ENCODE data around the gene PLA2G15.

Gene PLA2G15

DNA sequence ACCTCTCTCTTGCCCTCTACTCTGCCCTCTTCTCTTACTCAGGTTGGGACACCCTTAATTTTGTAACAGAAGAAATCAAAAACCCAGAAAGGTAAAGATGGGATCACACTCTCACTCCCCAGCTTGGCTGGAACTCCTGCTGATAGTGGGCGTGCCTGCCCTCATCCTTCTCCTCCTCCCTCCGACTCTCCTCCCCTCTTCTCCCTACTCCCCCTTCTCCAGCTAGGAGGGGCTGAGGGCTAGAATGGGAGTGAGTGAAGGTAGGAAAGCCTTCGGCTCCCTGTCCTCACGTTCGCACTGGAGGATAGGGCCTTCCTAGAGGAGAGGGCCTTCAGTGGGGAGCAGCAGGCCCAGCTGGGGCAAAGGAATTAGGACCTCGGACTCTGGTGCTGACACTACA is 45.3 kb downstream of the PLA2G15 start:
- peak overlapping the region; percentile 74 to 80 for H3K27ac ChIP-seq
- peaks cover 31 to 47% (median 36%) of the 10 kb centered on the region in 3 donors for H3K36me3 ChIP-seq
- intact Hi-C loops (cut with DNase I; ENCODE audit: low total_unique reads): no loop called here
- no peak for DNase-seq
- H3K4me1 ChIP-seq: peaks cover 0 to 49% (median 17%) of the 10 kb centered on the region in 4 donors
- no peak overlapping the region for H3K4me3 ChIP-seq
- no peaks in the 10 kb centered on the region for H3K9me3 ChIP-seq
- TF ChIP-seq CTCF (IDR thresholded peaks at IDR 0.05): no peak
- no peaks in the 10 kb centered on the region for H3K27me3 ChIP-seq

DNA sequence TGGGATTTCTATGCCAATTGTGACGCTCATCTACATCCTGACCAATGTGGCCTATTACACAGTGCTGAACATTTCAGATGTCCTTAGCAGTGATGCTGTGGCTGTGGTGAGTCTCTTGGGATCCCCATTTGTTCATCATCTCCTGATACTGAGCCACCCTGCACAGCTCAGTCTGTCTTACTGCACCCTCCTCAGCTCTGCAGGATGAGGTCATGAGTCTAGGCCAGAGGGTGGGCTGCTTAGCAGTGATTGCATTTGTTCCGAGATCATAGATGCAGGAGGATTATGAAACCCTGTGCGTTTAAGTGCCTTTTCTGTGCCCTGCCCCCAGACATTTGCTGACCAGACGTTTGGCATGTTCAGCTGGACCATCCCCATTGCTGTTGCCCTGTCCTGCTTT is 46.1 kb downstream of the PLA2G15 start:
- Histone ChIP-seq H3K9me3 (no peaks in the 10 kb centered on the region), H3K4me3 (no peak overlapping the region), H3K27ac (peak overlapping the region in 1 of 2 donors; percentile 80), H3K4me1 (peaks cover 0 to 45% (median 17%) of the 10 kb centered on the region in 4 donors), H3K27me3 (no peaks in the 10 kb centered on the region), H3K36me3 (peaks cover 39 to 55% (median 44%) of the 10 kb centered on the region in 3 donors)
- intact Hi-C loops (cut with DNase I; ENCODE audit: low total_unique reads): no loop called here
- no peak for TF ChIP-seq CTCF (IDR thresholded peaks at IDR 0.05)
- DNase-seq: no peak

- DNase-seq: no peak
- Histone ChIP-seq H3K9me3 (no peaks in the 10 kb centered on the region), H3K4me3 (no peak overlapping the region), H3K36me3 (peaks cover 51 to 67% (median 56%) of the 10 kb centered on the region in 3 donors), H3K27ac (no peak overlapping the region), H3K4me1 (peaks cover 0 to 33% (median 14%) of the 10 kb centered on the region in 4 donors), H3K27me3 (no peaks in the 10 kb centered on the region)
- TF ChIP-seq CTCF (IDR thresholded peaks at IDR 0.05): no peak
- intact Hi-C loops (cut with DNase I; ENCODE audit: low total_unique reads): no loop called here
Measured at GRCh38 chr16:68292425-68292824, 47.3 kb downstream of the PLA2G15 start.

DNA sequence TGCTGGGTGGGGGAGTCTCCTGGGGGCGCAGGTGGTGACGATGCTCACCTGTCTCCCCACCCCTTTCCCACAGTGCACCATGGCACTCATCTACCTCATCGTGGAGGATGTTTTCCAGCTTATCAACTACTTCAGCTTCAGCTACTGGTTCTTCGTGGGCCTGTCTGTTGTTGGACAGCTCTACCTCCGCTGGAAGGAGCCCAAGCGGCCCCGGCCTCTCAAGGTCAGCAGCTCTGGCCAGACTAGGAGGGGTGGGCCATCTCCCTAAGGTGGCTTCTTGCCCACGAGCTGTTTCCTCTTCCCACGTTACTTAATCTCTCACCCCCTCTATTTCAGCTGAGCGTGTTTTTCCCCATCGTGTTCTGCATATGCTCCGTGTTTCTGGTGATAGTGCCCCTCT is 51.1 kb downstream of the PLA2G15 start:
- no peak for DNase-seq
- intact Hi-C loops (cut with DNase I; ENCODE audit: low total_unique reads): no loop called here
- no peaks in the 10 kb centered on the region for H3K9me3 ChIP-seq
- H3K4me1 ChIP-seq: peaks cover 0 to 13% (median 4%) of the 10 kb centered on the region in 4 donors
- H3K4me3 ChIP-seq: no peak overlapping the region
- TF ChIP-seq CTCF (IDR thresholded peaks at IDR 0.05): no peak
- H3K36me3 ChIP-seq: peaks cover 74 to 93% (median 78%) of the 10 kb centered on the region in 3 donors
- H3K27me3 ChIP-seq: no peaks in the 10 kb centered on the region
- H3K27ac ChIP-seq: no peak overlapping the region

GRCh38 chr16:68296693-68297092 is 51.5 kb downstream of the PLA2G15 start:
- Histone ChIP-seq H3K9me3 (no peaks in the 10 kb centered on the region), H3K27ac (no peak overlapping the region), H3K27me3 (no peaks in the 10 kb centered on the region), H3K36me3 (peaks cover 77 to 93% (median 78%) of the 10 kb centered on the region in 3 donors), H3K4me1 (peaks cover 0 to 13% (median 4%) of the 10 kb centered on the region in 4 donors), H3K4me3 (no peak overlapping the region)
- TF ChIP-seq CTCF (IDR thresholded peaks at IDR 0.05): no peak
- intact Hi-C loops (cut with DNase I; ENCODE audit: low total_unique reads): no loop called here
- no peak for DNase-seq

- H3K4me1 ChIP-seq: peaks cover 0 to 13% (median 4%) of the 10 kb centered on the region in 4 donors
- peaks cover 80 to 93% (median 84%) of the 10 kb centered on the region in 3 donors for H3K36me3 ChIP-seq
- TF ChIP-seq CTCF (IDR thresholded peaks at IDR 0.05): no peak
- no peaks in the 10 kb centered on the region for H3K9me3 ChIP-seq
- no peaks in the 10 kb centered on the region for H3K27me3 ChIP-seq
- no peak for DNase-seq
- H3K27ac ChIP-seq: peak overlapping the region; percentile 20 to 39
- intact Hi-C loops (cut with DNase I; ENCODE audit: low total_unique reads): no loop called here
- no peak overlapping the region for H3K4me3 ChIP-seq
Measured at GRCh38 chr16:68297908-68298307, 52.7 kb downstream of the PLA2G15 start.

All from tibial artery (tissue), 4 donors.